HCT116 (cell line): Measurements from ENCODE around the gene PSME4.

Source experiments
- ELF1 ChIP-seq: IDR thresholded peaks from 2 replicates; pipeline ENCODE4 v1.6.1; 2012; ENCODE audit warnings: low read depth, borderline replicate concordance
- EZH2 ChIP-seq: fragments of 200-600 bp; sonication (generic); IDR thresholded peaks from 2 replicates; pipeline ENCODE4 v1.6.1; 2017; ENCODE audit warnings: antibody characterized with exemption, mixed run types
- EZH2phosphoT487 ChIP-seq: fragments of 200-600 bp; IDR thresholded peaks from 2 replicates; pipeline ENCODE4 v1.6.1; 2018; ENCODE audit warnings: antibody characterized with exemption, borderline replicate concordance
- JUND ChIP-seq: IDR thresholded peaks from 2 replicates; pipeline ENCODE4 v1.6.1; 2012
- POLR2A ChIP-seq: IDR thresholded peaks from 2 replicates; pipeline ENCODE4 v1.7.0; 2011; ENCODE audit warnings: borderline replicate concordance; ENCODE audit not compliant: insufficient read depth, insufficient read length; ENCODE audit errors: extremely low read depth
- POLR2AphosphoS5 ChIP-seq: IDR thresholded peaks from 2 replicates; pipeline ENCODE4 v1.6.1; 2011; ENCODE audit warnings: mild to moderate bottlenecking, low read depth, low read length, moderate library complexity
- RAD21 ChIP-seq: IDR thresholded peaks from 2 replicates; pipeline ENCODE4 v1.6.1; 2012; ENCODE audit warnings: low read depth, mild to moderate bottlenecking
- SP1 ChIP-seq: IDR thresholded peaks from 2 replicates; pipeline ENCODE4 v1.6.1; 2012; ENCODE audit warnings: low read depth
- ZNF274 ChIP-seq: fragments of 200-500 bp; sonication (Bioruptor generic); IDR thresholded peaks from 2 replicates; pipeline ENCODE4 v1.6.1; 2014; ENCODE audit warnings: mild to moderate bottlenecking, low read depth, low read length, inconsistent platforms
- TF ChIP-seq, protein P1 (sequence below), 3 experiments: fragments of 200-600 bp in 1 of 3; sonication (generic) in 1 of 3; IDR thresholded peaks in 2 of 3; conservative IDR thresholded peaks in 1 of 3; 2 replicates each; pipeline ENCODE4 v1.5.1; 2012 to 2017; ENCODE audit warnings: low read depth in 2 of 3, low read length in 2 of 3, antibody characterized with exemption in 1 of 3, borderline replicate concordance in 1 of 3, control low read depth in 1 of 3, mild to moderate bottlenecking in 1 of 3, mixed read lengths in 1 of 3, mixed run types in 1 of 3, moderate library complexity in 1 of 3; ENCODE audit not compliant: insufficient read depth in 1 of 3
- TF ChIP-seq, protein P2 (sequence below): IDR thresholded peaks from 2 replicates; pipeline ENCODE4 v1.6.1; 2012
- TF ChIP-seq, protein P3 (sequence below): IDR thresholded peaks from 2 replicates; pipeline ENCODE4 v1.6.1; 2011; ENCODE audit warnings: mild to moderate bottlenecking, low read length, moderate library complexity; ENCODE audit not compliant: insufficient replicate concordance; ENCODE audit errors: extremely low read depth

DNA sequence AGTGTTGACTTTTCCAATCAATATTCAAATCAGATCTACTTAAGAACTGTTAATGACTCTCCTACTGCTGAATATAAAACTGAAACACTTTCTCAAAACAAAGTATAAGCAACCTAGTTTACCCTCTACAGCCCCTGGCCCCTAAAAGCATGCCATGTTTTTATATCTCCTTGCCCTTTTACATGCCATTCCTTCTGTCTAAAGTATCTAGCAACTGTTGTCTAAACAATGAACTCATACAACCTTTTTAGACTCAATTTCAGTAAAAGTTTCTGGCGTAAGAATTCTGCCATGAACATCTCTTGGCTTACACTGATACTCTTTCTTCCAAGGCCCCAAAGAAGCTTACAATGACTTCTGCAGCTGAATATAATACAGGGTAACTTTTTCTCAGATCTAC lies 63.2 kb downstream of the PSME4 start:
- TF ChIP-seq, protein P1, sequence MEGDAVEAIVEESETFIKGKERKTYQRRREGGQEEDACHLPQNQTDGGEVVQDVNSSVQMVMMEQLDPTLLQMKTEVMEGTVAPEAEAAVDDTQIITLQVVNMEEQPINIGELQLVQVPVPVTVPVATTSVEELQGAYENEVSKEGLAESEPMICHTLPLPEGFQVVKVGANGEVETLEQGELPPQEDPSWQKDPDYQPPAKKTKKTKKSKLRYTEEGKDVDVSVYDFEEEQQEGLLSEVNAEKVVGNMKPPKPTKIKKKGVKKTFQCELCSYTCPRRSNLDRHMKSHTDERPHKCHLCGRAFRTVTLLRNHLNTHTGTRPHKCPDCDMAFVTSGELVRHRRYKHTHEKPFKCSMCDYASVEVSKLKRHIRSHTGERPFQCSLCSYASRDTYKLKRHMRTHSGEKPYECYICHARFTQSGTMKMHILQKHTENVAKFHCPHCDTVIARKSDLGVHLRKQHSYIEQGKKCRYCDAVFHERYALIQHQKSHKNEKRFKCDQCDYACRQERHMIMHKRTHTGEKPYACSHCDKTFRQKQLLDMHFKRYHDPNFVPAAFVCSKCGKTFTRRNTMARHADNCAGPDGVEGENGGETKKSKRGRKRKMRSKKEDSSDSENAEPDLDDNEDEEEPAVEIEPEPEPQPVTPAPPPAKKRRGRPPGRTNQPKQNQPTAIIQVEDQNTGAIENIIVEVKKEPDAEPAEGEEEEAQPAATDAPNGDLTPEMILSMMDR (IDR thresholded peaks at IDR 0.05 in 2 of 3, conservative IDR thresholded peaks at IDR 0.05 in 1 of 3; ENCODE audit: borderline replicate concordance in 1 of 3, insufficient read depth in 1 of 3, low read depth in 2 of 3, low read length in 2 of 3) = no peak
- TF ChIP-seq EZH2phosphoT487 = no peak
- no peak for TF ChIP-seq POLR2AphosphoS5
- TF ChIP-seq RAD21 = no peak
- TF ChIP-seq, protein P2, sequence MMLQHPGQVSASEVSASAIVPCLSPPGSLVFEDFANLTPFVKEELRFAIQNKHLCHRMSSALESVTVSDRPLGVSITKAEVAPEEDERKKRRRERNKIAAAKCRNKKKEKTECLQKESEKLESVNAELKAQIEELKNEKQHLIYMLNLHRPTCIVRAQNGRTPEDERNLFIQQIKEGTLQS = no peak
- TF ChIP-seq, protein P3, sequence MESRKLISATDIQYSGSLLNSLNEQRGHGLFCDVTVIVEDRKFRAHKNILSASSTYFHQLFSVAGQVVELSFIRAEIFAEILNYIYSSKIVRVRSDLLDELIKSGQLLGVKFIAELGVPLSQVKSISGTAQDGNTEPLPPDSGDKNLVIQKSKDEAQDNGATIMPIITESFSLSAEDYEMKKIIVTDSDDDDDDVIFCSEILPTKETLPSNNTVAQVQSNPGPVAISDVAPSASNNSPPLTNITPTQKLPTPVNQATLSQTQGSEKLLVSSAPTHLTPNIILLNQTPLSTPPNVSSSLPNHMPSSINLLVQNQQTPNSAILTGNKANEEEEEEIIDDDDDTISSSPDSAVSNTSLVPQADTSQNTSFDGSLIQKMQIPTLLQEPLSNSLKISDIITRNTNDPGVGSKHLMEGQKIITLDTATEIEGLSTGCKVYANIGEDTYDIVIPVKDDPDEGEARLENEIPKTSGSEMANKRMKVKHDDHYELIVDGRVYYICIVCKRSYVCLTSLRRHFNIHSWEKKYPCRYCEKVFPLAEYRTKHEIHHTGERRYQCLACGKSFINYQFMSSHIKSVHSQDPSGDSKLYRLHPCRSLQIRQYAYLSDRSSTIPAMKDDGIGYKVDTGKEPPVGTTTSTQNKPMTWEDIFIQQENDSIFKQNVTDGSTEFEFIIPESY = no peak
- TF ChIP-seq POLR2A = no peak
- TF ChIP-seq ELF1 = no peak
- TF ChIP-seq JUND = no peak
- no peak for TF ChIP-seq SP1
- no peak for TF ChIP-seq EZH2
- no peak for TF ChIP-seq ZNF274
